Skin epidermis (tissue), 12 donors: ENCODE data around the gene UBE2S.

Experiments
- H3K27ac ChIP-seq, 21 experiments: fragments of 200-600 bp; sonication (generic) in 11 of 21; one replicate each; pipeline ENCODE4 v1.5.0; 2020; ENCODE audit warnings: mild to moderate bottlenecking in 3 of 21, inconsistent platforms in 2 of 21, moderate library complexity in 2 of 21
- H3K4me3 ChIP-seq, 7 experiments: fragments of 200-600 bp; sonication (generic) in 2 of 7; one replicate each; pipeline ENCODE4 v1.5.0; 2020; ENCODE audit warnings: inconsistent platforms in 2 of 7, mild to moderate bottlenecking in 2 of 7, moderate library complexity in 1 of 7

The UBE2S gene

DNA sequence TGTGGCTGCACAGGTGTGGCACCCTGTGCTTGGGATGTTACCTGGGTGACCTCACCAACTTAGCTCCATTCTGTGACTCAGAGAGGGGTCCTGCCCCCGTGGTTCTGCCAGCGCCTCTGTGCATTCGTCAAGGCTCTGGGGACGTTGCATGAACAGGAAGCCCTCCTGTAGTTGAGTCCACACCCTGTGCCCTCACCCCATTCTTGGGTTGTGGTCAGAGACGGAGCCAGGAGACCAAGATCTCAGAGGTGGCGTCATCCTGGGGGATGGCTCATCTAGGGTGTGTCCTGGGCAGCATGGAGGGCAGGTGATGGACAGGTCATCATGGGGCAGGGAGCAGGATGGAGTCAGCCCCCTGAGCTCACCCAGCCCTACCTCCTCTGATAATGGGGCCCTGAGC, 55.5 kb downstream of the UBE2S start:
- H3K27ac ChIP-seq = no peak overlapping the region
- no peak overlapping the region for H3K4me3 ChIP-seq

GRCh38 chr19:55350620-55351315, 56.8 kb downstream of the UBE2S start:
- Histone ChIP-seq H3K4me3 (no peak overlapping the region), H3K27ac (no peak overlapping the region)
